ENCODE measurements around the gene SCAPER.

DNA sequence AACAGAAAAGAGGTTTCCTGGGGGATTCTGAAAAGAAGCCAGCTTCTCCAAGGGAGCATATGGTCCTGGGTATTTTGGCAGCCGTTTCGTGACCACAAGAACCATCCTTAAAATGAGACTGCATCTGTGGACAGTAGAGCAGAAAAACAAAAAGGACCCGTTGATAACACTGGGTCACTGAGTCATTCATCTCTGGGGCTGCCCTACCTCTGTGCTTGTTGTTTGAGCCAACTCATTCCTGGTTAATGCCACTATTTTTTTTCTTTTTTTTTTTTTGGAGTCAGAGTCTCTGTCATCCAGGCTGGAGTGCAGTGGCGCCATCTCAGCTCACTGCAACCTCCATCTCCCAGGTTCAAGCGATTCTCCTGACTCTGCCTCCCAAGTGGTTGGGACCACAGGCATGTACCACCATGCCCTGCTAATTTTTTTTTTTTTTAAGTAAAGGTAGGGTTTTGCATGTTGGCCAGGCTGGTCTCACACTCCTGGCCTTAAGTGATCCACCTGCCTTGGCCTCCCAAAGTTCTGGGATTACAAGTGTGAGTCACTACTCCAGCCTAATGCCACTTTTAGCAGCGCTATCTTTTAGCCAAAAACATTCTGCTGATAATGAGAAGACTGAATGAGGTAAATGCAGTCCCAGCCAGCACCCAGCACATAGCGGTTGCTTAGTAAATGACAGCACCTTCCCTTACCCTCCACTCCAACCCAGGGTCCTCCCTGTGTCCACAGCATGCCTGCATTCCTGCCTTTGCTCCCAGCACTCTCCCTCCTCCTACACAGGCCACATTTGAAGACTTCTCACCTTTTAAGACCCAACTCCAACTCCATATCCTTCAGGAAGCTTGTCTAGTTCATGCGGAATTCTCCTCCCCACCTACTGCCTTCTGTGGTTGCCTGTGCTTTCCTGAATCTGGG lies 577.7 kb downstream of the SCAPER start:
- TF ChIP-seq, protein P1, sequence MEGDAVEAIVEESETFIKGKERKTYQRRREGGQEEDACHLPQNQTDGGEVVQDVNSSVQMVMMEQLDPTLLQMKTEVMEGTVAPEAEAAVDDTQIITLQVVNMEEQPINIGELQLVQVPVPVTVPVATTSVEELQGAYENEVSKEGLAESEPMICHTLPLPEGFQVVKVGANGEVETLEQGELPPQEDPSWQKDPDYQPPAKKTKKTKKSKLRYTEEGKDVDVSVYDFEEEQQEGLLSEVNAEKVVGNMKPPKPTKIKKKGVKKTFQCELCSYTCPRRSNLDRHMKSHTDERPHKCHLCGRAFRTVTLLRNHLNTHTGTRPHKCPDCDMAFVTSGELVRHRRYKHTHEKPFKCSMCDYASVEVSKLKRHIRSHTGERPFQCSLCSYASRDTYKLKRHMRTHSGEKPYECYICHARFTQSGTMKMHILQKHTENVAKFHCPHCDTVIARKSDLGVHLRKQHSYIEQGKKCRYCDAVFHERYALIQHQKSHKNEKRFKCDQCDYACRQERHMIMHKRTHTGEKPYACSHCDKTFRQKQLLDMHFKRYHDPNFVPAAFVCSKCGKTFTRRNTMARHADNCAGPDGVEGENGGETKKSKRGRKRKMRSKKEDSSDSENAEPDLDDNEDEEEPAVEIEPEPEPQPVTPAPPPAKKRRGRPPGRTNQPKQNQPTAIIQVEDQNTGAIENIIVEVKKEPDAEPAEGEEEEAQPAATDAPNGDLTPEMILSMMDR (conservative IDR thresholded peaks at IDR 0.05; ENCODE audit: low read depth, low read length), result no peak
- no peak for TF ChIP-seq EZH2 (IDR thresholded peaks at IDR 0.05; ENCODE audit: borderline replicate concordance, low read depth, low read length, poor library complexity, severe bottlenecking)
